ENCODE data around the gene OVOL1.
A peak's percentile ranks its signal among the peaks of the same experiment; 100 is the strongest.
"Not testable (repeated sequence)": the region's sequence is repeated elsewhere in the genome, so short reads cannot be mapped to it uniquely, and the experiment has no call there.

The OVOL1 gene

DNA sequence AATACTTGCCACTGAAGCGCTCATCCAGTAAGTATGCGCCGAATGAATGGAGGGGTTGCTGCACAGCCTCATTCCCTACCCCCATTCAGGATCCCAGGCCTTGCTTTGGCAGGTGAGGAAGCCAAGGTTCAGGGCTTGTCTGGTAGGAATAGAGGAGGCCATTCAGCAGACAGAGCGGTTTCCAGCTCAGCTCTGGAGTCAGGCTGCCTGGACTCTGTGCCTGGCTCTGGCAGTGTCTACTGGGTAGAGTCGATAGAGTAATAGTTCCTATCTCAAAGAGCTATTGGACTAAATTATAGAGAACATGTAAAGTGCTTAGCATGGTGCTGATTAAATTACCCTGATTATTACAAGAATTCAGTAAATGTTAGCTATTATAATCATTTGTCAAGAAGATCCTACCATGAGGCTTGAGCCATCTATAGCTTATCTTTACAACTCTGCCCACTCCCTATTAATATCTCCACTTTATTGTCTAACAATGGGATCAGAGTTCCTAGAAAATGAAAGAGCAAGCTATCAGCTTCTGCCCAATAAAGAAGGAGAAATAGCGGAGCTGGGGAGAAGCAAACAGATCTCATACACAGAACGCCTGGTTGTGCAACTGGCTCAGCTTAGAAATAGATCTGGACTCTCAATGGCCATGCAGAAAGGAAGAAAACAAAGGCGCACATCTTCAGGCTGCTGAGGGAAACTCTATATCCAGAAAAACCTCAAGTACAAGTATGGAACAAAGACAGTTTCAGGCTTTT lies 40.3 kb downstream of the OVOL1 start:
- Histone ChIP-seq H3K27ac (ENCODE audit: low read depth, low read length) (no peak overlapping the region), H3K9ac (ENCODE audit: low read length) (no peak overlapping the region), H3K4me3 (ENCODE audit: low read depth in 1 of 2, low read length in 2 of 2) (no peak overlapping the region), H3K36me3 (ENCODE audit: insufficient read depth, low read length) (no peaks in the 10 kb centered on the region), H3K4me1 (ENCODE audit: insufficient read depth, low read length) (no peaks in the 10 kb centered on the region), H3K9me3 (ENCODE audit: low read length) (no peaks in the 10 kb centered on the region), H3K27me3 (ENCODE audit: control insufficient read depth in 1 of 2, insufficient read depth in 2 of 2, low read length in 2 of 2) (no peaks in the 10 kb centered on the region)

DNA sequence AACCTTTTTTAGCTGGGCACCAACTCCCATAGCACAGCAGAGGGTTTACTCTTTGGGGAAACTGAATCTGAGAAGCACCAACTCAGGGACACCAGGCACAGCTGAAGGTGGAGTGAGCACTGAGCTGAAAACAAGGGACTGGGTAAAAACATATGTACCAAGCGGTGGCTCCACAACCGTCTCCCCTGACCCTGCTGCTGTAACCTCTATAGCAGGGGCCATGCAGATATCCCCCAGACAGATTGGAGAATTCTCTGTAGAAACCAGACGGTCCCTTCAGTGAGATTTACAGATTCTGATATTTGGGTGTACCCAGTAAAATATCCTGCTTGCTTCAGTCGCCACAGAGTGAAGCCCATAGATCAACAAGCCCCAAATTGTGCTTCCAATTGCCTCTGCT lies 42.6 kb downstream of the OVOL1 start:
- Histone ChIP-seq H3K4me3 (ENCODE audit: low read depth in 1 of 2, low read length in 2 of 2) (no peak overlapping the region), H3K36me3 (ENCODE audit: insufficient read depth, low read length) (no peaks in the 10 kb centered on the region), H3K4me1 (ENCODE audit: insufficient read depth, low read length) (peaks cover 11% of the 10 kb centered on the region), H3K27ac (ENCODE audit: low read depth, low read length) (no peak overlapping the region), H3K27me3 (ENCODE audit: control insufficient read depth in 1 of 2, insufficient read depth in 2 of 2, low read length in 2 of 2) (no peaks in the 10 kb centered on the region), H3K9me3 (ENCODE audit: low read length) (no peaks in the 10 kb centered on the region), H3K9ac (ENCODE audit: low read length) (no peak overlapping the region)

GRCh38 chr11:65832231-65832630 lies 45.4 kb downstream of the OVOL1 start:
- not testable (repeated sequence) for H3K27me3 ChIP-seq (ENCODE audit: control insufficient read depth in 1 of 2, insufficient read depth in 2 of 2, low read length in 2 of 2); H3K36me3 ChIP-seq (ENCODE audit: insufficient read depth, low read length); H3K4me3 ChIP-seq (ENCODE audit: low read depth in 1 of 2, low read length in 2 of 2); H3K27ac ChIP-seq (ENCODE audit: low read depth, low read length); H3K9ac ChIP-seq (ENCODE audit: low read length); H3K9me3 ChIP-seq (ENCODE audit: low read length)
- peaks cover 15% of the 10 kb centered on the region for H3K4me1 ChIP-seq (ENCODE audit: insufficient read depth, low read length)

DNA sequence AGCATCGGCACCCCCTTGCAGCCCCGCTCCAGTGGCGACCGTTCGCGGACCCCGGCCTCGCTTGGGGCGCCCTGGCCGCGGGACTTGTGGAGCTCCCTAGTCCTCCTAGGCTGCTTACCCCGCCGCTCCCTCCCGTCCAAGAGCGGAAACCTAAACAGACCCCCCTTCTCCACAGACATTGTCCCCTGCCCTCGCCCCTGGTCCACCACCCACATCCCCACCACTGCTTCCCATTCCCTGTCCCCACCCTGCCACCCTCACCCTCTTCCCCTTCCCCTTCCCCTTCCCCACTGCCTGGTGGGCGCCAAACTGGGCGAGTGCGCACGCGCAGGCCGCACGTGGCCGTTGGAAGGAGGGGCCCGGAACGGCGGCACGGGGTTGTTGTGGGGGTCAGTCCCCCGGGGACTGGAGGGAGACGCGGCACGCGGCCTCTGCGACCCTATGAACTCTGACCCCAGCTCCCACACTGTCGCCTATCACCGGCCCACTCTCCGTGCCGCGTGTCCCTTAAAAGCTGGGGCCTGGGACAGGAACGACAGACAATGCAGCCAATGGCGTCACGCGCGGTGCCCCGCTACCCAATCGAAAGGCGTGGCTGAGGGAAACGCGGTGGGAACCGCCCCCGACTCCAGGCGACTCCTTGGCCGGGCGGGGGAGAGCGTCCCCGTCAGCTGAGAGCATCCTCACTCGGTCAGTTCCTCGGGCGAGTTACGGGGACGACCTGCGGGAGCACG lies 46.6 kb downstream of the OVOL1 start, which contains the start of gene SNX32:
TSS of gene SNX32 (plus strand) at position 667 of the 734 bp plus-strand sequence. CDS start 103 bp downstream, outside the sequence.
- H3K27me3 ChIP-seq (ENCODE audit: control insufficient read depth in 1 of 2, insufficient read depth in 2 of 2, low read length in 2 of 2) = no peaks in the 10 kb centered on the region
- peak within 1 kb of the TSS; percentile 48 for H3K27ac ChIP-seq (ENCODE audit: low read depth, low read length)
- H3K4me3 ChIP-seq (ENCODE audit: low read depth in 1 of 2, low read length in 2 of 2) = peak within 1 kb of the TSS; percentile 65 to 76
- no peaks in the 10 kb centered on the region for H3K9me3 ChIP-seq (ENCODE audit: low read length)
- H3K36me3 ChIP-seq (ENCODE audit: insufficient read depth, low read length) = no peaks in the 10 kb centered on the region
- peak within 1 kb of the TSS; percentile 15 for H3K9ac ChIP-seq (ENCODE audit: low read length)
- H3K4me1 ChIP-seq (ENCODE audit: insufficient read depth, low read length) = peaks cover 15% of the 10 kb centered on the region

DNA sequence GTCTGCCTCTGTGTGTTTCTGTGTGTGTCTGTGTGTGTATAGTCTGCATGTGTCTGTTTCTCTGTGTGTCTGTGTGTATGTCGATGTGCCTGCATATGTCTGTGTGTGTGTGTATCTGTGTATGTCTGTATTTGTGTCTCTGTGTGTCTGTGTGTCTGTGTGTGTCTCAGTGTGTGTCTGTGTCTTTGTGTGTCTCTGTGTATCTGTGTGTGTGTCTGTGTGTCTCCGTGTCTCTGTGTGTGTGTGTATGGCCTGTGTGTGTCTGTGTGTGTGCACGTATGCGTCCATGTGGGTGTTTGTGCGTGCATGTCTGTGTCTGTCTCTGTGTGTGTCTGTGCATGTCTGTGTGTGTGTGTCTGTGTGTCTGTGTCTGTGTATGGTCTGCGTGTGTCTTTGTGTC lies 47.3 kb downstream of the OVOL1 start:
- Histone ChIP-seq H3K4me3 (ENCODE audit: low read depth in 1 of 2, low read length in 2 of 2) (peak overlapping the region; percentile 65 to 76), H3K36me3 (ENCODE audit: insufficient read depth, low read length) (no peaks in the 10 kb centered on the region), H3K27me3 (ENCODE audit: control insufficient read depth in 1 of 2, insufficient read depth in 2 of 2, low read length in 2 of 2) (no peaks in the 10 kb centered on the region), H3K9me3 (ENCODE audit: low read length) (no peaks in the 10 kb centered on the region), H3K9ac (ENCODE audit: low read length) (no peak overlapping the region), H3K4me1 (ENCODE audit: insufficient read depth, low read length) (peaks cover 15% of the 10 kb centered on the region), H3K27ac (ENCODE audit: low read depth, low read length) (no peak overlapping the region)

- H3K36me3 ChIP-seq (ENCODE audit: insufficient read depth, low read length) = no peaks in the 10 kb centered on the region
- no peak overlapping the region for H3K9ac ChIP-seq (ENCODE audit: low read length)
- H3K4me1 ChIP-seq (ENCODE audit: insufficient read depth, low read length) = no peaks in the 10 kb centered on the region
- no peaks in the 10 kb centered on the region for H3K9me3 ChIP-seq (ENCODE audit: low read length)
- no peaks in the 10 kb centered on the region for H3K27me3 ChIP-seq (ENCODE audit: control insufficient read depth in 1 of 2, insufficient read depth in 2 of 2, low read length in 2 of 2)
- no peak overlapping the region for H3K27ac ChIP-seq (ENCODE audit: low read depth, low read length)
- H3K4me3 ChIP-seq (ENCODE audit: low read depth in 1 of 2, low read length in 2 of 2) = no peak overlapping the region
These were observed 55.3 kb downstream of the OVOL1 start for GRCh38 chr11:65842144-65842543.

GRCh38 chr11:65843811-65844210 lies 56.9 kb downstream of the OVOL1 start:
- Histone ChIP-seq H3K27ac (ENCODE audit: low read depth, low read length) (no peak overlapping the region), H3K4me3 (ENCODE audit: low read depth in 1 of 2, low read length in 2 of 2) (no peak overlapping the region), H3K4me1 (ENCODE audit: insufficient read depth, low read length) (no peaks in the 10 kb centered on the region), H3K36me3 (ENCODE audit: insufficient read depth, low read length) (no peaks in the 10 kb centered on the region), H3K9ac (ENCODE audit: low read length) (no peak overlapping the region), H3K27me3 (ENCODE audit: control insufficient read depth in 1 of 2, insufficient read depth in 2 of 2, low read length in 2 of 2) (no peaks in the 10 kb centered on the region), H3K9me3 (ENCODE audit: low read length) (no peaks in the 10 kb centered on the region)

DNA sequence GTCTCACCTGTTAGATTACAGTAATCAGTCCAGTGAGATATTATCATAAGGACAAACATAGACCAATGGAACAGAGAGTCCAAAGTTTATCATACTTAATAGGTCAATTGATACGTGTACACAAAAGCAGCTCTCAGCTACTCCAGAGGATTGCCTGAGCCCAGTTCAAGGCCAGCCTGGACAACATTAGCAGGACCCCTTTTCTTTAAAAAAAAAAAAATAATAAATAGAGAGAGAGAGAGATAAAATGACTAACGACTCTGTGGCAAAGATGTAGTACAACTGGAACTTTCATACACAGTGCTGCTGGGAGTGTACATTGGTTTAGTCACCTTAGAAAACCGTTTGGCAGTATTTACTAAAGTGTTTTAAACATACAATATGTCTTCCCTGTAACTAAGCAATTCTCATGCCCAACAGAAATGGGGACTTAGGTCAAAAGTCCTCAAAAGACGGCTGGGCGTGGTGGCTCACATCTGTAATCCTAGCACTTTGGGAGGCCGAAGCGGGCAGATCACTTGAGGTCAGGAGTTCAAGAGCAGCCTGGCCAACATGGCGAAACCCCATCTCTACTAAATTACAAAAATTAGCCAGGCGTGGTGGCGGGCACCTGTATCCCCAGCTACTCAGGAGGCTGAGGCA lies 57.5 kb downstream of the OVOL1 start:
- H3K4me3 ChIP-seq (ENCODE audit: low read depth in 1 of 2, low read length in 2 of 2) = no peak overlapping the region
- H3K9me3 ChIP-seq (ENCODE audit: low read length) = no peaks in the 10 kb centered on the region
- no peaks in the 10 kb centered on the region for H3K27me3 ChIP-seq (ENCODE audit: control insufficient read depth in 1 of 2, insufficient read depth in 2 of 2, low read length in 2 of 2)
- H3K36me3 ChIP-seq (ENCODE audit: insufficient read depth, low read length) = no peaks in the 10 kb centered on the region
- H3K4me1 ChIP-seq (ENCODE audit: insufficient read depth, low read length) = no peaks in the 10 kb centered on the region
- no peak overlapping the region for H3K27ac ChIP-seq (ENCODE audit: low read depth, low read length)
- H3K9ac ChIP-seq (ENCODE audit: low read length) = no peak overlapping the region
